IMR-90 (cell line): ENCODE data around the gene UBE2M. TPM values are rescaled to one million over a fixed set of nuclear protein-coding genes. Genes with fewer than 3 reads are reported as not detected.

Source experiments
- ATAC-seq: fragments of 200-7000 bp; cut with Tn5 transposase; 2 replicates; pipeline ENCODE4 v1.9.1; 2020; ENCODE audit warnings: low read depth, mild to moderate bottlenecking, moderate library complexity
- BruUV-seq: library from RNA; stranded (reverse); fragments of 400-500 nt; replicated peaks from 2 replicates; lab custom pipeline; 2021; lab: Mats Ljungman, UMichigan
- CTCF ChIA-PET: fragments of 300-600 bp; formaldehyde crosslinking; extraction: SDS; loops from one replicate; lab custom pipeline; 2021; ENCODE audit warnings: antibody characterized with exemption; lab: Yijun Ruan, JAX
- POLR2A ChIA-PET: fragments of 300-600 bp; sonication (Branson Sonifier 250); formaldehyde crosslinking; loops from one replicate; lab custom pipeline; 2022; ENCODE audit warnings: antibody characterized with exemption; ENCODE audit not compliant: unreplicated experiment; lab: Charles Lee
- DNase-seq: peaks from one replicate; pipeline ENCODE4 v3.0.0; 2013
- H2AFZ ChIP-seq: replicated peaks from 2 replicates; pipeline ENCODE3; 2013; ENCODE audit warnings: low read length, mild to moderate bottlenecking; ENCODE audit not compliant: poor library complexity
- H2AK5ac ChIP-seq: 2 replicates; pipeline ENCODE4 v1.6.1; 2013; ENCODE audit warnings: low read depth, low read length, inconsistent platforms
- H2AK9ac ChIP-seq: replicated peaks from 2 replicates; pipeline ENCODE3; 2013; ENCODE audit warnings: mild to moderate bottlenecking, low read depth, low read length, moderate library complexity; ENCODE audit not compliant: poor library complexity
- H2BK120ac ChIP-seq: 2 replicates; pipeline ENCODE4 v1.6.1; 2013; ENCODE audit warnings: low read depth, low read length, inconsistent platforms
- H2BK15ac ChIP-seq: 3 replicates; pipeline ENCODE4 v1.6.1; 2013; ENCODE audit warnings: low read depth, low read length, inconsistent platforms
- H2BK20ac ChIP-seq: 2 replicates; pipeline ENCODE4 v1.6.1; 2013; ENCODE audit warnings: low read depth, mild to moderate bottlenecking, inconsistent platforms, low read length, moderate library complexity
- H2BK5ac ChIP-seq: 2 replicates; pipeline ENCODE4 v1.6.1; 2013; ENCODE audit warnings: mild to moderate bottlenecking, low read depth, low read length, inconsistent platforms; ENCODE audit not compliant: poor library complexity, severe bottlenecking
- H3K14ac ChIP-seq: replicated peaks from 2 replicates; pipeline ENCODE4 v1.6.1; 2013; ENCODE audit warnings: low read depth, low read length, inconsistent platforms
- H3K18ac ChIP-seq: 2 replicates; pipeline ENCODE4 v1.6.1; 2013; ENCODE audit warnings: low read depth, low read length, control low read depth
- H3K23ac ChIP-seq: 2 replicates; pipeline ENCODE4 v1.6.1; 2013; ENCODE audit warnings: low read depth, low read length, inconsistent platforms
- H3K27ac ChIP-seq: 2 replicates; pipeline ENCODE4 v1.5.1; 2013; ENCODE audit warnings: mild to moderate bottlenecking, control low read depth, low read length; ENCODE audit not compliant: insufficient read depth
- H3K27me3 ChIP-seq: 2 replicates; pipeline ENCODE4 v1.6.1; 2013; ENCODE audit warnings: low read length; ENCODE audit not compliant: control insufficient read depth, insufficient read depth
- H3K36me3 ChIP-seq: 2 replicates; pipeline ENCODE4 v1.6.1; 2013; ENCODE audit warnings: low read length, mixed read lengths; ENCODE audit not compliant: control insufficient read depth, insufficient read depth
- H3K4ac ChIP-seq: 2 replicates; pipeline ENCODE4 v1.6.1; 2013; ENCODE audit warnings: low read depth, low read length, inconsistent platforms
- H3K4me1 ChIP-seq: 2 replicates; pipeline ENCODE4 v1.6.1; 2013; ENCODE audit warnings: low read length, mixed read lengths; ENCODE audit not compliant: control insufficient read depth, insufficient read depth
- H3K4me2 ChIP-seq: 2 replicates; pipeline ENCODE4 v1.6.1; 2013; ENCODE audit warnings: low read depth, mild to moderate bottlenecking, control low read depth, low read length, moderate library complexity
- H3K4me3 ChIP-seq: 2 replicates; pipeline ENCODE4 v1.5.1; 2013; ENCODE audit warnings: low read depth, mild to moderate bottlenecking, control low read depth, low read length, moderate library complexity; ENCODE audit not compliant: insufficient read depth
- H3K56ac ChIP-seq: 2 replicates; pipeline ENCODE4 v1.6.1; 2013; ENCODE audit warnings: low read length, inconsistent platforms; ENCODE audit not compliant: insufficient read depth; ENCODE audit errors: extremely low read depth
- H3K79me1 ChIP-seq, 2 experiments: 2 replicates each; pipeline ENCODE4 v1.6.1; 2013; ENCODE audit warnings: low read length in 2 of 2, inconsistent platforms in 1 of 2, low read depth in 1 of 2
- H3K9ac ChIP-seq: 2 replicates; pipeline ENCODE4 v1.6.1; 2013; ENCODE audit warnings: low read depth, low read length, control low read depth
- H3K9me1 ChIP-seq: 2 replicates; pipeline ENCODE4 v1.6.1; 2013; ENCODE audit warnings: low read length, inconsistent platforms; ENCODE audit not compliant: insufficient read depth
- H3K9me3 ChIP-seq: 2 replicates; pipeline ENCODE4 v1.6.1; 2013; ENCODE audit warnings: low read length; ENCODE audit not compliant: control insufficient read depth, insufficient read depth
- H4K20me1 ChIP-seq: 2 replicates; pipeline ENCODE4 v1.6.1; 2013; ENCODE audit warnings: low read length, inconsistent platforms; ENCODE audit not compliant: insufficient read depth
- H4K5ac ChIP-seq: 2 replicates; pipeline ENCODE4 v1.6.1; 2013; ENCODE audit warnings: mild to moderate bottlenecking, low read depth, low read length, control low read depth
- H4K8ac ChIP-seq, 2 experiments: 2 replicates each; pipeline ENCODE4 v1.6.1; 2013; ENCODE audit warnings: low read depth in 2 of 2, low read length in 2 of 2, control low read depth in 1 of 2, inconsistent platforms in 1 of 2
- H4K91ac ChIP-seq: 2 replicates; pipeline ENCODE4 v1.6.1; 2013; ENCODE audit warnings: low read depth, low read length, inconsistent platforms; ENCODE audit not compliant: insufficient read depth
- MAFK ChIP-seq: IDR thresholded peaks from 2 replicates; pipeline ENCODE4 v1.6.1; 2012; ENCODE audit warnings: low read depth, low read length, improper control_type of control experiment
- MAZ ChIP-seq: IDR thresholded peaks from 2 replicates; pipeline ENCODE4 v1.6.1; 2012; ENCODE audit warnings: low read depth, mild to moderate bottlenecking, low read length, improper control_type of control experiment, moderate library complexity, borderline replicate concordance
- RAD21 ChIP-seq: IDR thresholded peaks from 2 replicates; pipeline ENCODE4 v1.6.1; 2012; ENCODE audit warnings: low read length, improper control_type of control experiment
- WGBS, 2 experiments: methylation state at CpG; one replicate each; pipeline versions ENCODE4 v1.1.5 to v1.1.7; 2013; ENCODE audit warnings: missing lambda C conversion rate in 2 of 2; ENCODE audit not compliant: insufficient read length in 1 of 2; ENCODE audit errors: extremely low coverage in 2 of 2; 5-methylcytosine and 5-hydroxymethylcytosine counted together
- dilution Hi-C: fragments of 300-500 bp; cut with HindIII; formaldehyde crosslinking; loops from one replicate; pipeline ENCODE4 v1.14.3; 2018; ENCODE audit warnings: low sequenced_read_pairs; ENCODE audit not compliant: unreplicated experiment
- in situ Hi-C: fragments of 300-500 bp; cut with MboI; formaldehyde crosslinking; loops from 3 replicates; pipeline ENCODE4 v1.14.3; 2019; ENCODE audit warnings: low sequenced_read_pairs, inconsistent platforms, mixed read lengths
- intact Hi-C: fragments of 100-400 bp; cut with micrococcal nuclease; formaldehyde crosslinking; loops from 2 replicates; pipeline ENCODE4 v1.10.0; 2022
- polyA plus RNA-seq, 3 experiments: library from polyadenylated mRNA; depleted of rRNA; stranded (reverse); fragments of >200 nt; gene quantifications; 2 replicates each; pipeline ENCODE4 v1.2.3, GENCODE V29; 2012; ENCODE audit warnings: low replicate concordance in 1 of 3
- total RNA-seq: library from RNA; depleted of rRNA; stranded (reverse); fragments of >200 nt; gene quantifications from 2 replicates; pipeline ENCODE4 v1.2.3, GENCODE V29; 2012
- TF ChIP-seq, protein P1 (sequence below): fragments of 150-350 bp; IDR thresholded peaks from 2 replicates; pipeline ENCODE4 v1.6.1; 2017; ENCODE audit warnings: mild to moderate bottlenecking, antibody characterized with exemption, low read length, low read depth
- TF ChIP-seq, protein P2 (sequence below): fragments of 150-350 bp; IDR thresholded peaks from 2 replicates; pipeline ENCODE4 v1.6.1; 2016; ENCODE audit warnings: low read depth, mild to moderate bottlenecking, low read length, moderate library complexity, borderline replicate concordance

The UBE2M gene
- total and polyA plus RNA-seq, 2 of the 4 experiments (the other 2 are of a cell fraction), result 55.9 to 66.6 TPM

DNA sequence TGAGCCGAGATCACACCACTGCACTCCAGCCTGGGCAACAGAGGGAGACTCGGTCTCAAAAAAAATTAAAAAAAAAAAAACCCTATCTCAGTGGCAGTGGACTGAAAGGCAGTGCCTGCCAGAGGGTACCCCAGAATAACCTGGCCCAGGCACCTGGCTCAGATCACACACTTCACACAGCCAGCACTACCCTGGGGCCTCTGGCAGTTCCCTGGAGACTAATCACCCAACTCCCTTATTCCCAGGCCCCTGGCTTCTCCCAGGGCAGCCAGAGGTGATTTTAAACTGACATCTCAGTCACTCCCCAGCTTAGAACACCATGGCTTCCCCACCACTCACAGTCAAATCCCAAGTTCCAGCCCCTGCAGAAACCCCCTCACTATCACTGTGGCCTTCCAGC, 43.2 kb downstream of the UBE2M start (continued):
- TF ChIP-seq, protein P1, sequence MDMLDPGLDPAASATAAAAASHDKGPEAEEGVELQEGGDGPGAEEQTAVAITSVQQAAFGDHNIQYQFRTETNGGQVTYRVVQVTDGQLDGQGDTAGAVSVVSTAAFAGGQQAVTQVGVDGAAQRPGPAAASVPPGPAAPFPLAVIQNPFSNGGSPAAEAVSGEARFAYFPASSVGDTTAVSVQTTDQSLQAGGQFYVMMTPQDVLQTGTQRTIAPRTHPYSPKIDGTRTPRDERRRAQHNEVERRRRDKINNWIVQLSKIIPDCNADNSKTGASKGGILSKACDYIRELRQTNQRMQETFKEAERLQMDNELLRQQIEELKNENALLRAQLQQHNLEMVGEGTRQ, result no peak
- TF ChIP-seq MAFK, result no peak
- no peak for TF ChIP-seq MAZ

DNA sequence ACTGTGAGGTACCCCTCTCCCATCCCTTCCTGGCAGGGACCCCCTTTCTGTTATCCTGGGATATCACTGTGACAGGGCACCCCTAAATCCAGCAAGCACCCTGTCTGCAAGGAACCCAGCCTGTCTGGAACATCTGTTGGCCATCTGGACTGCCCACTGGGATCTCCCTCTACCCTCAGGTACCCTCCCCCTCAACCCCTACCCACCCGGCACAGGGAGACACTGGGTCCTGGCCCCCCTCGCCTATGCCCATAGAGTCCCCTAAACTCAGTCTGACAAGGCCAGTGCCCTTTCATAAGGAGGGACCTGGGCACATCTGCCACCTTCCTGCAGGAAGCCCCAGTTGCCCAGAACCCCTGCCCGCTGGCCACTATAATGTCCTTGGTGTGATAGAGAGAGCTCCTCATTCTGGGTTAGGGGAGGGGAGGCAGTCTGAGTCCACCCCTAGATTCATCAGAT, 43.8 kb downstream of the UBE2M start:
- Histone ChIP-seq H3K9ac (no peak overlapping the region), H3K9me1 (peaks cover 8% of the 10 kb centered on the region), H2BK120ac (no peak overlapping the region), H3K4ac (no peak overlapping the region), H3K4me3 (no peak overlapping the region), H2BK5ac (no peak overlapping the region), H2AK9ac (no peak overlapping the region), H2BK15ac (no peak overlapping the region), H3K36me3 (peaks cover 18% of the 10 kb centered on the region), H4K20me1 (peaks cover 26% of the 10 kb centered on the region), H2BK20ac (no peak overlapping the region), H3K9me3 (no peaks in the 10 kb centered on the region), H3K56ac (no peak overlapping the region), H3K14ac (0 out of 2 replicates have a peak overlapping the region, but pooled peaks have one; percentile 3), H4K5ac (no peak overlapping the region), H4K8ac (peak overlapping the region; percentile 29 to 53; a peak in 1 of 4 replicates), H2AFZ (no peak overlapping the region), H3K27ac (no peak overlapping the region), H3K18ac (no peak overlapping the region), H4K91ac (no peak overlapping the region), H3K27me3 (no peaks in the 10 kb centered on the region), H3K4me1 (peaks cover 6% of the 10 kb centered on the region), H3K79me1 (peaks cover 4 to 60% of the 10 kb centered on the region in 2 experiments; a peak in 3 of 4 replicates), H3K23ac (no peak overlapping the region), H2AK5ac (peak overlapping the region; percentile 53), H3K4me2 (peak overlapping the region; percentile 20; the same call in 1 of the 2 replicates)
- in situ Hi-C loops (no loop called here), intact Hi-C loops (loop anchor here (5.0 kb wide), 1 partner anchor 207 kb away; the partner anchor contains the start of gene ERVK3-1), dilution Hi-C loops (no loop called here)
- CTCF ChIA-PET, result no interaction called here
- DNase-seq (no peak), ATAC-seq (no peak)
- POLR2A ChIA-PET, result no interaction called here
- no CpG with 5 or more reads among the region's 3 CpGs for WGBS, 2 experiments
- no TSS peak for BruUV-seq
- TF ChIP-seq, protein P2, sequence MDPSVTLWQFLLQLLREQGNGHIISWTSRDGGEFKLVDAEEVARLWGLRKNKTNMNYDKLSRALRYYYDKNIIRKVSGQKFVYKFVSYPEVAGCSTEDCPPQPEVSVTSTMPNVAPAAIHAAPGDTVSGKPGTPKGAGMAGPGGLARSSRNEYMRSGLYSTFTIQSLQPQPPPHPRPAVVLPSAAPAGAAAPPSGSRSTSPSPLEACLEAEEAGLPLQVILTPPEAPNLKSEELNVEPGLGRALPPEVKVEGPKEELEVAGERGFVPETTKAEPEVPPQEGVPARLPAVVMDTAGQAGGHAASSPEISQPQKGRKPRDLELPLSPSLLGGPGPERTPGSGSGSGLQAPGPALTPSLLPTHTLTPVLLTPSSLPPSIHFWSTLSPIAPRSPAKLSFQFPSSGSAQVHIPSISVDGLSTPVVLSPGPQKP, result no peak
- no peak for TF ChIP-seq MAFK
- TF ChIP-seq, protein P1, result no peak
- TF ChIP-seq RAD21, result no peak
